ENCODE measurements around the gene ZNF780B.

The ZNF780B gene

GRCh38 chr19:40055832-40056504 is at the start of gene ZNF780B:
Gene ZNF780B, minus strand, starts transcription at chr19:40056231. Its CDS starts 5,899 bp downstream, at chr19:40050332.
- TF ChIP-seq MYC (IDR thresholded peaks at IDR 0.05; ENCODE audit: low read depth, low read length): no peak
- TF ChIP-seq MAX (IDR thresholded peaks at IDR 0.05; ENCODE audit: low read depth, low read length): no peak
- no peak for TF ChIP-seq CTCF (IDR thresholded peaks at IDR 0.05; ENCODE audit: low read depth, low read length)
- TF ChIP-seq POLR2A (IDR thresholded peaks at IDR 0.05; ENCODE audit: extremely low read depth, insufficient read length): peak; percentile 38
- H3K4me3 ChIP-seq (ENCODE audit: low read depth, low read length): peak within 1 kb of the TSS; percentile 83
- peak; percentile 80 for DNase-seq (ENCODE audit: low read depth)

GRCh38 chr19:40104754-40105153 is 48.7 kb upstream of the ZNF780B start:
- DNase-seq (ENCODE audit: low read depth): no peak
- TF ChIP-seq MAX (IDR thresholded peaks at IDR 0.05; ENCODE audit: low read depth, low read length) (no peak), CTCF (IDR thresholded peaks at IDR 0.05; ENCODE audit: low read depth, low read length) (no peak), POLR2A (IDR thresholded peaks at IDR 0.05; ENCODE audit: extremely low read depth, insufficient read length) (no peak), MYC (IDR thresholded peaks at IDR 0.05; ENCODE audit: low read depth, low read length) (no peak)
- H3K4me3 ChIP-seq (ENCODE audit: low read depth, low read length): no peak overlapping the region

GRCh38 chr19:40103600-40103999 is 47.6 kb upstream of the ZNF780B start:
- no peak overlapping the region for H3K4me3 ChIP-seq (ENCODE audit: low read depth, low read length)
- TF ChIP-seq MAX (IDR thresholded peaks at IDR 0.05; ENCODE audit: low read depth, low read length): no peak
- TF ChIP-seq CTCF (IDR thresholded peaks at IDR 0.05; ENCODE audit: low read depth, low read length): no peak
- no peak for TF ChIP-seq POLR2A (IDR thresholded peaks at IDR 0.05; ENCODE audit: extremely low read depth, insufficient read length)
- no peak for TF ChIP-seq MYC (IDR thresholded peaks at IDR 0.05; ENCODE audit: low read depth, low read length)
- no peak for DNase-seq (ENCODE audit: low read depth)

- no peak overlapping the region for H3K4me3 ChIP-seq (ENCODE audit: low read depth, low read length)
- TF ChIP-seq MAX (IDR thresholded peaks at IDR 0.05; ENCODE audit: low read depth, low read length): no peak
- TF ChIP-seq CTCF (IDR thresholded peaks at IDR 0.05; ENCODE audit: low read depth, low read length): no peak
- TF ChIP-seq POLR2A (IDR thresholded peaks at IDR 0.05; ENCODE audit: extremely low read depth, insufficient read length): no peak
- no peak for TF ChIP-seq MYC (IDR thresholded peaks at IDR 0.05; ENCODE audit: low read depth, low read length)
- no peak for DNase-seq (ENCODE audit: low read depth)
Observed at GRCh38 chr19:40101813-40102212, 45.8 kb upstream of the ZNF780B start.

- TF ChIP-seq MYC (IDR thresholded peaks at IDR 0.05; ENCODE audit: low read depth, low read length): no peak
- TF ChIP-seq MAX (IDR thresholded peaks at IDR 0.05; ENCODE audit: low read depth, low read length): no peak
- TF ChIP-seq POLR2A (IDR thresholded peaks at IDR 0.05; ENCODE audit: extremely low read depth, insufficient read length): no peak
- no peak for TF ChIP-seq CTCF (IDR thresholded peaks at IDR 0.05; ENCODE audit: low read depth, low read length)
- no peak overlapping the region for H3K4me3 ChIP-seq (ENCODE audit: low read depth, low read length)
- DNase-seq (ENCODE audit: low read depth): no peak
Observed at GRCh38 chr19:40093416-40093815, 37.4 kb upstream of the ZNF780B start.
